HepG2 (cell line): ENCODE measurements around the gene CDKN1C. TPM values are rescaled to one million over a fixed set of nuclear protein-coding genes. Genes with fewer than 3 reads are reported as not detected.

Source experiments
- ATAC-seq: fragments of 200-7000 bp; cut with Tn5 transposase; 3 replicates; pipeline ENCODE4 v1.9.1; 2020; ENCODE audit warnings: mild to moderate bottlenecking, moderate library complexity
- BruUV-seq: library from RNA; stranded (reverse); fragments of 400-500 nt; replicated peaks from 2 replicates; lab custom pipeline; 2021; lab: Mats Ljungman, UMichigan
- CTCF ChIA-PET: fragments of 300-600 bp; formaldehyde crosslinking; extraction: SDS; loops from one replicate; lab custom pipeline; 2021; ENCODE audit warnings: low total read pairs, inconsistent platforms, low intra/inter-chr PET ratio; lab: Yijun Ruan, JAX
- POLR2A ChIA-PET: fragments of 350-600 bp; sonication (Branson Sonifier 250); formaldehyde crosslinking; loops from one replicate; lab custom pipeline; 2020; ENCODE audit warnings: antibody characterized with exemption, inconsistent platforms; lab: Yijun Ruan, JAX
- DNase-seq: peaks from one replicate; pipeline ENCODE4 v3.0.0-alpha.2; 2015; ENCODE audit warnings: low spot score
- FAIRE-seq: peaks from 3 replicates; lab custom pipeline; 2011; peaks lifted over from hg19 to GRCh38; lab: Jason Lieb, UNC
- H2AFZ ChIP-seq: one replicate; pipeline ENCODE4 v1.6.1; 2011; ENCODE audit warnings: low read length, inconsistent platforms
- H3K27ac ChIP-seq: fragments of 300-600 bp; 3 replicates; pipeline ENCODE4 v1.8.0; 2011; ENCODE audit warnings: mixed run types, mild to moderate bottlenecking, mixed read lengths, low read length, inconsistent platforms; ENCODE audit not compliant: insufficient read depth; ENCODE audit errors: extremely low read length
- H3K27me3 ChIP-seq, 2 experiments: fragments of 200-600 bp in 1 of 2; 2 replicates in 1 of 2; 3 replicates in 1 of 2; pipeline versions ENCODE4 v1.6.0 to v1.8.0; 2011; ENCODE audit warnings: low read length in 2 of 2, mild to moderate bottlenecking in 2 of 2, moderate library complexity in 2 of 2, inconsistent platforms in 1 of 2; ENCODE audit not compliant: insufficient read depth in 2 of 2, control insufficient read depth in 1 of 2
- H3K36me3 ChIP-seq, 2 experiments: fragments of 200-600 bp in 1 of 2; replicated peaks in 1 of 2; 2 replicates in 1 of 2; 3 replicates in 1 of 2; pipeline versions ENCODE4 v1.5.1 to v1.8.0; 2011; ENCODE audit warnings: low read length in 2 of 2, inconsistent platforms in 1 of 2; ENCODE audit not compliant: insufficient read depth in 2 of 2, control insufficient read depth in 1 of 2
- H3K4me1 ChIP-seq: 2 replicates; pipeline ENCODE4 v1.5.1; 2012; ENCODE audit warnings: low read length, inconsistent platforms; ENCODE audit not compliant: insufficient read depth
- H3K4me2 ChIP-seq: 2 replicates; pipeline ENCODE4 v1.6.0; 2011; ENCODE audit warnings: low read depth, low read length, inconsistent platforms
- H3K4me3 ChIP-seq, 3 experiments: fragments of 200-600 bp in 1 of 3; sonication (generic), shearing (Covaris generic) in 1 of 3; replicated peaks in 1 of 3; 2 replicates each; pipeline ENCODE4 v1.5.1; 2011 to 2016; ENCODE audit warnings: low read length in 3 of 3, inconsistent platforms in 2 of 3, low read depth in 2 of 3, mild to moderate bottlenecking in 2 of 3, control low read depth in 1 of 3, mixed read lengths in 1 of 3; ENCODE audit not compliant: insufficient read depth in 1 of 3
- H3K79me2 ChIP-seq: one replicate; pipeline ENCODE4 v1.6.1; 2011; ENCODE audit warnings: low read length, inconsistent platforms; ENCODE audit not compliant: insufficient read depth
- H3K9ac ChIP-seq: 2 replicates; pipeline ENCODE4 v1.6.0; 2011; ENCODE audit warnings: mild to moderate bottlenecking, low read depth, low read length, inconsistent platforms; ENCODE audit not compliant: insufficient read depth
- H3K9me3 ChIP-seq: 2 replicates; pipeline ENCODE4 v1.5.1; 2012; ENCODE audit warnings: mild to moderate bottlenecking, low read length
- H4K20me1 ChIP-seq: 2 replicates; pipeline ENCODE4 v1.6.0; 2011; ENCODE audit warnings: inconsistent platforms, mild to moderate bottlenecking, low read length, moderate library complexity; ENCODE audit not compliant: insufficient read depth
- AKAP8 ChIP-seq: sonication (generic); formaldehyde crosslinking; IDR thresholded peaks from 2 replicates; pipeline ENCODE4 v1.5.1; 2020; ENCODE audit warnings: mild to moderate bottlenecking, missing genetic modification reagents
- ARNTL ChIP-seq: sonication (generic); formaldehyde crosslinking; IDR thresholded peaks from 2 replicates; pipeline ENCODE4 v1.4.0; 2020; ENCODE audit warnings: mild to moderate bottlenecking, missing genetic modification reagents
- BRCA1 ChIP-seq: sonication (generic); formaldehyde crosslinking; IDR thresholded peaks from 2 replicates; pipeline ENCODE4 v1.4.0; 2020; ENCODE audit warnings: missing genetic modification reagents
- CTCF ChIP-seq: sonication (generic); formaldehyde crosslinking; IDR thresholded peaks from 2 replicates; pipeline ENCODE4 v1.5.0; 2020; ENCODE audit warnings: mild to moderate bottlenecking, missing genetic modification reagents, moderate library complexity
- DPF2 ChIP-seq: sonication (generic); formaldehyde crosslinking; IDR thresholded peaks from 2 replicates; pipeline ENCODE4 v1.4.0; 2020; ENCODE audit warnings: mild to moderate bottlenecking, low read depth, missing genetic modification reagents, borderline replicate concordance
- KAT2B ChIP-seq: fragments of 150-350 bp; IDR thresholded peaks from 2 replicates; pipeline ENCODE4 v1.6.1; 2014; ENCODE audit warnings: low read depth, low read length, borderline replicate concordance
- KLF16 ChIP-seq, 2 experiments: sonication (generic) in 1 of 2; formaldehyde crosslinking in 1 of 2; IDR thresholded peaks; 2 replicates each; pipeline versions ENCODE4 v1.6.1 to v1.8.0; 2016 to 2023; ENCODE audit warnings: missing genetic modification reagents in 2 of 2, missing compliant biosample characterization in 1 of 2
- MTA1 ChIP-seq: sonication (generic); formaldehyde crosslinking; IDR thresholded peaks from 2 replicates; pipeline ENCODE4 v1.4.0; 2020; ENCODE audit warnings: missing genetic modification reagents, mild to moderate bottlenecking, borderline replicate concordance
- SATB2 ChIP-seq: sonication (generic); formaldehyde crosslinking; IDR thresholded peaks from 2 replicates; pipeline ENCODE4 v1.5.0; 2020; ENCODE audit warnings: missing genetic modification reagents
- TRIM24 ChIP-seq: sonication (generic); formaldehyde crosslinking; IDR thresholded peaks from 2 replicates; pipeline ENCODE4 v1.8.0; 2022; ENCODE audit warnings: mild to moderate bottlenecking, missing genetic modification reagents
- YY1 ChIP-seq: IDR thresholded peaks from 2 replicates; pipeline ENCODE4 v1.6.1; 2011; ENCODE audit warnings: low read length, low read depth, moderate library complexity, mild to moderate bottlenecking; ENCODE audit not compliant: insufficient read depth, insufficient replicate concordance
- ZBED4 ChIP-seq: sonication (generic); formaldehyde crosslinking; IDR thresholded peaks from 2 replicates; pipeline ENCODE4 v1.4.0; 2020; ENCODE audit warnings: missing genetic modification reagents, borderline replicate concordance
- ZBTB8A ChIP-seq: sonication (generic); formaldehyde crosslinking; IDR thresholded peaks from 2 replicates; pipeline ENCODE4 v1.4.0; 2020; ENCODE audit warnings: mild to moderate bottlenecking, low read depth, missing genetic modification reagents, borderline replicate concordance
- ZNF251 ChIP-seq: sonication (generic); formaldehyde crosslinking; IDR thresholded peaks from 2 replicates; pipeline ENCODE4 v1.9.0; 2021; ENCODE audit warnings: mild to moderate bottlenecking, missing genetic modification reagents
- ZNF557 ChIP-seq: sonication (generic); formaldehyde crosslinking; IDR thresholded peaks from 2 replicates; pipeline ENCODE4 v1.4.0; 2020; ENCODE audit warnings: missing genetic modification reagents
- ZNF678 ChIP-seq: sonication (generic); formaldehyde crosslinking; IDR thresholded peaks from 2 replicates; pipeline ENCODE4 v1.4.0; 2020; ENCODE audit warnings: mild to moderate bottlenecking, missing genetic modification reagents
- WGBS: methylation state at CpG from one replicate; pipeline ENCODE4 v1.1.6; 2017; ENCODE audit warnings: low lambda C conversion rate; 5-methylcytosine and 5-hydroxymethylcytosine counted together
- in situ Hi-C: cut with HindIII; loops from 2 replicates; pipeline ENCODE4 v1.10.0; 2017; ENCODE audit warnings: low pct_unique_long_range_greater_than_20kb; ENCODE audit not compliant: extremely low pct_ligation_motif_present
- intact Hi-C: fragments of 100-400 bp; cut with micrococcal nuclease; formaldehyde crosslinking; loops from one replicate; pipeline ENCODE4 v1.10.0; 2022; ENCODE audit not compliant: unreplicated experiment
- polyA plus RNA-seq, 8 experiments: library from polyadenylated mRNA; depleted of rRNA in 3 of 8; stranded (reverse) in 7 of 8; unstranded in 1 of 8; fragments of >200 nt; fragmentation: Illumina TruSeq in 4 of 8; extraction: Trizol in 4 of 8; gene quantifications; 2 replicates each; pipeline versions ENCODE4 v1.2.1 to v1.2.3, GENCODE V29; 2011 to 2016; ENCODE audit warnings: low read depth in 4 of 8, missing spikeins in 1 of 8, mixed read lengths in 1 of 8; ENCODE audit not compliant: insufficient read depth in 1 of 8
- total RNA-seq, 5 experiments: library from RNA; depleted of rRNA; stranded (reverse); fragments of >200 nt; fragmentation: Illumina TruSeq; extraction: Trizol; gene quantifications; 2 replicates each; pipeline ENCODE4 v1.2.3, GENCODE V29; 2016; ENCODE audit warnings: low read depth in 1 of 5
- TF ChIP-seq, protein P1 (sequence below): sonication (generic); formaldehyde crosslinking; IDR thresholded peaks from 2 replicates; pipeline ENCODE4 v1.4.0; 2020; ENCODE audit warnings: mild to moderate bottlenecking, missing genetic modification reagents

CDKN1C gene
- total and polyA plus RNA-seq, 2 of the 13 experiments (the other 11 are each of a cell fraction or from before 2014, with no cell fraction given) = not detected

DNA sequence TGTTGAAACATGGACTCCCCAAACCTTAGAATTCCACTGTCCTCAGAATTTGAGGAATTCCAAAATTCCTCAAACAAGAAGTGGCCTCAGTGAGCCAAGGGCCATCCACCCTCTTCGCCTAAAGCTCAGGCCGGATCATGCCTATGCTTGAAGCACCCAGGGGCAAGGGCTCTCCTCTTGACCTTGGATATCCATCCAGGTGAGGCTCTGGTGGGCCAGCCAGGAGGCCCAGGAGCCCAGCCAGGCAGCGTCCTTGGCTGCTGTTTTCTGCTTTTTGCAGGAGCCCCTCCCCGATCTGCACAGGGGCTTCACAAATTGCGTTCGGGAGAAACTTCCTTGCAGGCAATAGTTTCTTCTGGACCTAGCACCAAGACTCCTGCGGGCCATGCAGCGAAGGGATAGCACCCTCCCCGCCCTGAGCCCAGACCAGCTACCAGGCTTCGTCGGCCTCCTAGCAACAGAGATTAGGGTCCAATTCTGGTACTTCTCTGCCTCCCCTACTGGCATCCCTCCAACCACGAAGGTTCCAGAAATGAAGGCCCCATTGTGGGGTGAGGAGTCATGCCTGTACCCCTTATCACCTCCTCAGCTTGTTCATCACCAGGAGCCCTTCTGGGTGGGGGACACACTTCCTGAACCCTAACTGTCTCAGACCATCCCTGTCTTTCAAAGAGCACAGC, 41.7 kb upstream of the CDKN1C start:
- TF ChIP-seq ZNF678 (CRISPR knock-in tag) = no peak
- TF ChIP-seq ZNF251 (CRISPR knock-in tag) = no peak
- TF ChIP-seq BRCA1 (CRISPR knock-in tag) = no peak
- TF ChIP-seq SATB2 (CRISPR knock-in tag) = no peak
- TF ChIP-seq DPF2 (CRISPR knock-in tag) = no peak
- TF ChIP-seq, protein P1, sequence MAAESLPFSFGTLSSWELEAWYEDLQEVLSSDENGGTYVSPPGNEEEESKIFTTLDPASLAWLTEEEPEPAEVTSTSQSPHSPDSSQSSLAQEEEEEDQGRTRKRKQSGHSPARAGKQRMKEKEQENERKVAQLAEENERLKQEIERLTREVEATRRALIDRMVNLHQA (CRISPR knock-in tag) = no peak
- no peak for TF ChIP-seq YY1
- no peak for TF ChIP-seq ZNF557
- TF ChIP-seq ARNTL = no peak
- no peak for TF ChIP-seq ZBTB8A (CRISPR knock-in tag)
- no peak for TF ChIP-seq TRIM24 (CRISPR knock-in tag)
- TF ChIP-seq CTCF (CRISPR knock-in tag) = no peak
- TF ChIP-seq KAT2B = no peak
- TF ChIP-seq KLF16 (CRISPR knock-in tag; IDR thresholded peaks at IDR 0.05) = no peak
- no peak for TF ChIP-seq MTA1 (CRISPR knock-in tag)
- no peak for TF ChIP-seq ZBED4 (CRISPR knock-in tag)
- no peak for TF ChIP-seq AKAP8
- WGBS = 55% methylated on average over 8 of the region's 12 CpGs
- no TSS peak for BruUV-seq
- H3K4me2 ChIP-seq = no peak overlapping the region
- FAIRE-seq = no peak
- DNase-seq = no peak
- 0 out of 2 replicates have a peak, but pooled peaks cover 2% of the 10 kb centered on the region for H4K20me1 ChIP-seq
- H3K9me3 ChIP-seq = no peaks in the 10 kb centered on the region
- no peak overlapping the region for H3K4me3 ChIP-seq
- H3K27me3 ChIP-seq = peaks cover 7 to 32% of the 10 kb centered on the region in 2 experiments
- ChIA-PET POLR2A (interaction anchor here (0.9 kb wide), 1 partner anchor 24 kb away, joined by 4 read pairs; no protein-coding TSS in a partner anchor), CTCF (no interaction called here)
- no peak overlapping the region for H3K9ac ChIP-seq
- no peaks in the 10 kb centered on the region for H3K79me2 ChIP-seq
- no peaks in the 10 kb centered on the region for H3K36me3 ChIP-seq
- no peak overlapping the region for H3K27ac ChIP-seq
- no peak for ATAC-seq
- peaks cover 22% of the 10 kb centered on the region for H3K4me1 ChIP-seq
- no peak overlapping the region for H2AFZ ChIP-seq
- in situ Hi-C loops (no loop called here), intact Hi-C loops (no loop called here)
